Limb (tissue), 2 donors: ENCODE data around the gene ARRB1.
A peak's percentile ranks its signal among the peaks of the same experiment; 100 is the strongest.

ENCODE experiments used
- DNase-seq, 2 donors: peaks; one replicate each; pipeline ENCODE4 v3.0.0-alpha.2; 2016; ENCODE audit errors: extremely low spot score in 2 of 2

Gene ARRB1

DNA sequence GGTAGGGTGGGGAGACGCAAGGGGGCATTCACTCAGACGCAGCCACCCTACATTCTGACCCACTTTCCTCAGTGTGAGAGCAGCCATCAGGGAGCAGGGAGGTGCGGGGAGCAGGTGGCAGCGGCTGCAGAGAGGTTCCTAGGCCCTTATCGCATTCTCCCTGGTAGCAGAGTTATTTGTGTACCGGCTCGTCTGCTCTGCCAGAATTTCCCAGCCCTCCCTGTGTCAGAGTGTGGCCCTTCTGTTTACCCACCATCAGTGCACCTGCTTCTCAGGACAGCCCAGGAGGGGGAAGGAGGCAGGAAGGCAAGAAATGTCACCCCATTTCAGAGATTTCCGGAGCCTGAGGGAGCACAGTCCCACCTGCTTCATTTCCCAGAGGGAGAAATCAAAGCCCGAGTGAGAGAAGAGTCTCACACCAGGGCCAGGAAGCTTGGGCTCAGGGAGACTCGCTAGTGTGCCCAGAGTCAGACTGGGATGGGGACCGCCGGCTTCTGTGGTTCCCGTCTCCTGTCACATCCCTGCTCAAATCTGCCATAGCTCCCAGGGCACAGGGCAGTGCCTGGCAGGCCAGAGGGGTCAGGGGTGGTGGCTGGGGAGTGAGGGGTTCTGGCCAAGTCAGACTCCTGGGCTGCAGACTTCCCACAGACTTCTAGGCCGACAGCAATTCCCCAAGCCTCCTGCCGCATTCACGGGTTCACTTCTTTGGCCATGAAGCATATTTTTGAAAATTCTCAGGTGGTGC, 49.7 kb downstream of the ARRB1 start:
- no peak for DNase-seq

DNA sequence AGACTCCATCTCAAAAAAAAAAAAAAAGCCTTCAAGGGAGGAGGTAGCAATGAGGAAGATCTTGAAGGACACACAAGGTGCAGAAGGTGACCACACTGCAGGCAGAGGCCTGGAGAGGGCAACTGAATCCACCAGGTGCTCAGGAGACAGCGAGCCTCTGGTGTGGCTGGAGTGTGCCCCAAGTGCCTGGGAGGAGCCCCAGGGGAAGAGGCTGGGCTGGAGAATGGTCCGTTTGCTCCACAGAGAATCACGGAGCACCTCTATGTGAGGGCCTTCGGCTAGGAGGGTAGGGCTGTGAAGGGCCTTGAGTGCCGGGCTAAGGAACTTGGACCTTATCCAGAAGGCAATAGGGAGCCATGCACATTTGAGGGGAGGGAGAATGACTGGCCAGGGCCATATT, 50.3 kb downstream of the ARRB1 start:
- DNase-seq, result no peak

DNA sequence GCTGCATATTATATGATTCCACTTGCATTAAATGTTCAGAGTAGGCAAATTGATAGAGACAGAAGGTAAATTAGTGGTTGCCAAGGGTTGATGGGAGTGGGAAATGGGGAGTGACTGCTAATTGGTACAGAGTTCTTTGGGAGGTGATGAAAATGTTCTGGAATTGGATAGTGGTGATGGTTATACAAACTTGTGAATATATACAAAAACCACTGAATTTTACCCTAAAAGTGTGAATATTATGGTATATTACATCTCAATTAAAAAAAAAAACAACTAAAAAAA, 52.5 kb downstream of the ARRB1 start:
- DNase-seq, result no peak

DNA sequence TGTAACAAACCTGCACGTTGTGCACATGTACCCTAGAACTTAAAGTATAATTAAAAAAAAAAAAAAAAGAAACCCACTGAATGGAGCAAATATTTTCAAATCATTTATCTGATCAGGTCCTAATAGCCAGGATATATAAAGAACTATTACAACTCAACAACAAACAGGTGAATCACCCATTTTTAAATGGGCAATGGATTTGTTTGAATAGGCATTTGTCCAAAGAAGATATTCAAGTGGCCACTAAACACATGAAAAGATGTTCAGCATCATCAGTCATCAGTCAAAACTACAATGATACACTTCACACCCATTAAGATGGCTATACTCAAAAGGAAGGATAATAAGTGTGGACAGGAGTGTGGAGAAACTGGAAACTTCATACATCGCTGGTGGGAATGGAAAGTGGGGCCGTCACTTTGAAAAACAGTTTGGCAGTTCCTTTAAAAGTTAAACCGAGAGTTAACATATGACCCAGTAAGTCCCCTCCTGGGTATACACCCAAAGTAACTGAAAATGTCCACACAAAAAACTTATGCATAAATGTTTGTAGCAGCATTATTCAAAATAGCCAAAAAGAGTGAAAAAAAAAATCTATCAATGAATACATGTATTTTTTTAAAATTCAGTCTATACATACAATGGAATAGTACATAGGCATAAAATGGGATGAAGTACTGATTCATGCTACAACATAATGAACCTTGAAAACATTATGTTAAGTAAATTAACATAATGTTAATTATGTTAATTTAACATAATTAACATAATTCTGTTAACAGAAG, 53.1 kb downstream of the ARRB1 start:
- DNase-seq, result no peak

DNA sequence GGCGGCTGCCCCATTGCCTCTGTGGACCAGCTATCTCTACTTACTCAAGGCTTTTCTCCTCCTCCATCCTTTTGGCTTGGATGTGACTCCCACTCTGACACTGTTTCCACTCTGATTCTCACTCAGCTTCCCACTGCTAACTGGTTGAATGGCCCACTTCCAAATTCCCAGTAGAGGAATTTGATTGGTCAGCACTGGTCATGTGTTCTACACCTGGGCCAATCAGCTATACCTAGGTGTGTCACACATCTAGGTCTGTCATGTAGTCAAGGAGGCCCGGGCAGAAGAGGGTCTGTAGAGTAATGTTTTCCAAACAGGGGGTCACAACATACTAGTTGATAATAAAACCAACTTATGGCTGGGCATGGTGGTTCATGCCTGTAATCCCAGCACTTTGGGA, 57.6 kb downstream of the ARRB1 start:
- DNase-seq, result no peak

DNA sequence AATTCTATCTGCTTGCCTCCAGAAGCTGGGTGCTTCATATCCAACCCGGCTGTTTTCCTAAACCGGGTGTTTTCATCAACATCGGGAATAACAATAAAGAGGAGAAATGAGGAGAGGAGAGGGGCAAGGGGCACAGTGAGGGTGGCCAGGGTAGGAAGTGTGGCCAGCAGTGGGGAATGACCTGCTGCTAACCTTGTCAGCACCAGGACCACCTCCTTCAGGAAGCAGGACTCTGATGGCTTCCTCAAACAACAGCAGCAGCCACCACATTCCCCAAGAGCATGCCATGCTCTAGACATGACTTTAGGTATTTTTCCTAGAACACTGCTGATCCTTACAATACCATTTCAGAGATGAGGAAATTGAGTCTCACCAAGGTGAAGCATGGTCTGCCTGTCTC, 58.5 kb downstream of the ARRB1 start:
- no peak for DNase-seq

DNA sequence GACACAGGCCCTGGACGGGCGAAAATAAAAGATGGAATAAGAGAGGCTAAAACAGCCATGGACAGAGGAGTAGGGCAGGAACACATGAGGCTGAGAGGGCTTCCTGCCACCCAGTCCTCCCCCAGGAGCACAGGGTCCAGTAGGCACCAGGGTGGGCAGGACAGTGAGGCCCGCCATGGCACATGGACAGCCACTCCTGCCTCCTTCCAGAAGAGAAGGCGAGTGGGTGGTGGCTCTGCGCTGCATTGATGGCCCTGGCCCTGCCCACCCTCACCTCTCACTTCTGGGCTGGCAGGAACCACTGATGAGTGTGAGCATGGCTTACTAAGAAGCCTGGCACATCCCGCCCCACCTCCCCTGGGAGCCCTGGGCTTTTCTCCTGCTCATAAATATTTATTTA, 59.7 kb downstream of the ARRB1 start:
- DNase-seq, result no peak

DNA sequence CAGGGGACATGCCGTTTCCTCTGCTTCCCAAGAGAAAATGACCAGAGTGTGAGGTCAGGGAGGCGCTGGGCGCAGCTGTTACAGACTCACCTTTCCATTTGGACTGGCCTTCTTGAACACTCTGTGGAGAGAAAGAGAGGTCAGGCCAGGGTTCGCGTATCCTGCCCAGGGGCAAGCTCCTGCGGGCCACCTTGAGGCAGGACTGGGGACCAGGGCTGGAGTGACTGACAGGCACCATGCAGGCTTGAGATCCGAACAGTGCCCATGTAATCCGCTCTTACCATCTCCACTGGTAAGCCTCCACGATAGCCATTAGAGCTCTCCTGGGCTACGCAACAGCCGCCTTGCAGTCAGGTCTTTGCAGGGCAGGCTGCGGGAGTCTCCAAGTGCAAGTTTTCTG, 61.5 kb downstream of the ARRB1 start:
- DNase-seq, result no peak

DNA sequence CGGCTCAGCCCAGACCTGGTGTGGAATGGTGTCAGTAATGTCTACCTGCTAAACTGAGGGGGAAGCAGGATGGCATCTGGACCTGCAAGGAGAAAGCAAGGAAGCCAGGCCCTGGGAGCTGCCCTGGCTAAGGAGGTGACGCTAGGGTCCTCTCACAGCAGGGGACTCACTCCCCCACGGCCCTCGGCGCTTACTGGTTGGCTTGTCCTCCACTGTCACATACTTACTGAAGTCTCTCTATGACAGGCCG, 62.0 kb downstream of the ARRB1 start:
- no peak for DNase-seq

DNA sequence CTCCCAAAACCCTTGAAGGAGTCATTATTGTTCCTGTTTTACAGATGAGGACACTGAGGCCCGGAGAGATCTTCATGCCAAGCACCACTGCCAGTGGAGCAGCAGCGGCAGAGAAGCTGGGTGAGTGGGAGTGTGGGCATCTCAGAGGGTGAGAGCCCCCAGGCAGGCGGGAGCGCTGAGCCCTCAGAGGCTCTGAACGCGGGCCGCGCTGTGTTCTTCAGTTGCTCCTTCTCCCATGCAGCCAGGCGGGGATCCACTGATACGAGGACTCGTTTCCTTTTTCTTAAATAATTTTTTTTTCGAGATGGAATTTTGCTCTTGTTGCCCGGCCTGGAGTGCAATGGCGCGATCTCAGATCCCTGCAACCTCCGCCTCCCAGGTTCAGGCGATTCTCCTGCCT, 63.9 kb downstream of the ARRB1 start:
- DNase-seq, result no peak

DNA sequence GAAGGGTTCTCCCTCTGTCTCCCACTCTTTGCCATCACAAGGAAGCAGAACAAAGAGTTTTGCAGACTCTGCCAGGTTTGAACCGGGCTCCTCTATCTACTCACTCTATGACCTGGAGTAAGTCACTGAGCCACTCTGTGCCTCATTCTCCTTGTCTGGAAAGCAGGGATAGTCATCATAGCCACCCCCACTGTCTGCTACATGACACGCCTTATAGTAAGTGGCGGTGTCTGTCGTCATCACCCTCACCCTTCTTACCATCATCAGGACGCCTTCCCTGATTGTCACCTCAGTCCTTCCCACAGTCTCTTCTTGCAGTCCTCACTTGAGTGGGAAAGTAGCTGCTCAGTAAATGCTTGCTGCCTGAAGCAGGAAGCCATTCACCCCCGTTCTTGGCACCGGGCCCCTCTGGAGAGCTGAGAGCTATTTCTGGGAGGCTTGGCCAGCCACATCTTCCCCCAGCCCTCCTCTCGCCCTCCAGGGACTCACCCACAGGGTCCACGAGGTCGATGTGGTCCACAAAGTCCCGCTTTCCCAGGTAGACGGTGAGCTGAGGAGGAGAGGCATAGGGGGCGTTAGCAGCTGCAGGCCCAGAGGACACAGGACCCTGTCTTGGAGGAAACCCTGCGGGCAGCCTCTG, 64.5 kb downstream of the ARRB1 start:
- DNase-seq, result no peak

DNA sequence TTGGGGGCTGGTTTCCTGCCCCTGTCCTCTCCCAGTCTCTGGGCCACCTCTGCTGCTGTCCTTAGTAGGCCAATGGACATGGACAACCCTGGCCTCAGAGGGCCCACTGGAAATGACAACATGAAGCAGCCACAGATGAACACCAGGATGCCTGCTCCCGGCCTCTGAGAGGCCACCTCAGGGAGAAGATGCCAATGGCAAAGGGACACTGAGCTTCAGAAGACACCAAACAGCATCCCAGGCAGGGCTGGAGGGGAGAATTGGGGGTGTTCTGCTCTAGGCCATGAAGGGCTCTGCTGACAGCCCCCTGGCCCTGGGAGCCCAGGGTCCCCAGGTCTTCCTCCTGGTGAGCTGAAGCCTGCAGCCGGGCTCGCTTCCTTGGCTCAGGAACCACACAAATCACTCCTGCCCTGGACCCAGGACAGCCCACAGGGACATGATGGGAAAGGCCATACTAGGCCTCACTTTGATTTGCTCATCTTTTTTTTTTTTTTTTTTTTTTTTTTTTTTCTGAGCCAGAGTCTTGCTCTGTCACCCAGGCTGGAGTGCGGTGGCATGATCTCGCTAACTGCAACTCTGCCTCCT, 65.6 kb downstream of the ARRB1 start:
- no peak for DNase-seq

DNA sequence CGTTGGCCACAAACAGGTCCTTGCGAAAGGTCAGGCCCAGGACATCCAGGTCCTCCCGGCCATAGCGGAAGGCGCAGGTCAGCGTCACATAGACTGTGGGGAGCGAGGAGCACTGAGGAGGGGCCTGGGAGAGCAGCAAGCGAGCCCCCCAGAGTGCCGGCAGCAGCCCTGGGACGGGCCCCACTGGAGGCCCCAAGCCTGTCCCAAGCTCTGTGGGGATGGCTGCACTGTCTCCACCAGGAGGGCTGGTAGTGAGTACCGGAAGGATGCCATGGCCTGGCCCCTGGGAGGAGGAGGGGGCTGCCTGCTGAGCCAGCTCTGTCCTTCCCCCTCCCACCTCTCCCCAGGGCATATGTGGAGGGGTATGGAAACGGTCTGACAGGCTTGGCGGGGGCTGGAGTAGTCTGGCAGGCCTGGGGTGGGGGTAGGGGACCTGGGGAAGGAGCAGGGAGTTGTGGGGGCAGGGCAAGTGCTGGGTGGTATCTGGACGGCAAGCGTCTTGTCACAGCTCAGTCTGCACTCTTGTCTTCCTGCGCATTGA, 68.0 kb downstream of the ARRB1 start:
- DNase-seq, result no peak

DNA sequence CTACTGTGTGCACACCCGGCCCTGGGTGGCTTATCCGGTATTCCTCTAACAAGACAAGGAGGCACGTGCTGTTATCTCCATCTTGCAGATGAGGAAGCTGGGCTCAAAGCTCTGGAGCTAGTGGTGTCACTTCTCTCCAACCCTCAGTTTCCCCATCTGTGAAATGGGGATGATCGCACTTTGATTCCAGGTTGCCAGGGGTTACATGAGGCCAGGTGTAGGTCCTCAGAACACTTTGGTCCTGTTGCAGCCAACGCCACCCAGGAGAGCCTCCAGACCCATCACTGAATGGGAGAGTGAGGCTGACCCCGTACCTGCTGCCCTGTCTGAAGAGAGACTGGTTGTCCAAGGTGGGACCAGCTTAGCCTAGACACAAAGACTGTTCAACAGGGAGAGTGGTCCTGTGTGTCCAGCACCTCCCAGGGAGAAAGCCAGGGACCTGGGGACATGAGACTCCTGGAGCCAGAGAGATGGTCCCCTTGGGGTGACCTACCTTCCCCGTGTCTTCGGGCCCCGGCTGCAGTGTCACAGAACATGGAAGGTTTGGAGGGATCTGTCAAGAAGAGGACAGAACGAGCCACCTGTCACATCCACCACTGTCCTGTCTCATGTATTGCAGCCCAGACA, 69.9 kb downstream of the ARRB1 start:
- no peak for DNase-seq

DNA sequence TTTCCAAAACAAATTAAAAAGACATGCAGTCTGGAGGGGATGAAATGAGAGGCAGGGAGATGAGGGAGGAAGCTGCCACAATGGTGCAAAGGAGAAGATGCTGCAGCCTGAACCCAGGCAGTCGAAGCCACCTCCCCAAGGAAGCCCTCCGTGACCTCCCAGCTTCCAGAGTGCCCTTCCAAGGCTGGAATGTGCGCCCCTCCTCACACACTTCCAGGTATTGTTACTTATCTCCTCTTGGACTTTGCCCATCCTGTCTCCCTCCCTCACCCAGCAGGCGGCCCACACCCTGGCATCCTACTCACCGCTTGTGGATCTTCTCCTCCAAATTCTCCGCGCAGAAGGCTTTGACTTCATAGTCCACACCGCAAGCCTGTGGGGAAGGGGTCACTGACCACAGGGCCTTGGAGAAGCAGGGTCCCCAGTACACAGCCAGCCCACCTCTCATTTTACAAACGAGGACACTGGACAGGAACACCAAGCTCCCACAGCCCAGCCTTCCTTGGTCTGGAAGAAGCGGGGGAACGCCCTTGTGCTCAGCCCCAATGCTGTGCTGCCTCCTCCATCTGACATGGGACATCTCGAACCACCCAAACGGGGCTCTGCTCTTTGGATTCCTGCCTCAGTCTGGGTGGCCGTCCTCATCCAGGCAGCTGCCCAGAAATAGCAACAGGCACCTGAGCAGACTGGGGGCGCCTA, 70.5 kb downstream of the ARRB1 start:
- no peak for DNase-seq

DNA sequence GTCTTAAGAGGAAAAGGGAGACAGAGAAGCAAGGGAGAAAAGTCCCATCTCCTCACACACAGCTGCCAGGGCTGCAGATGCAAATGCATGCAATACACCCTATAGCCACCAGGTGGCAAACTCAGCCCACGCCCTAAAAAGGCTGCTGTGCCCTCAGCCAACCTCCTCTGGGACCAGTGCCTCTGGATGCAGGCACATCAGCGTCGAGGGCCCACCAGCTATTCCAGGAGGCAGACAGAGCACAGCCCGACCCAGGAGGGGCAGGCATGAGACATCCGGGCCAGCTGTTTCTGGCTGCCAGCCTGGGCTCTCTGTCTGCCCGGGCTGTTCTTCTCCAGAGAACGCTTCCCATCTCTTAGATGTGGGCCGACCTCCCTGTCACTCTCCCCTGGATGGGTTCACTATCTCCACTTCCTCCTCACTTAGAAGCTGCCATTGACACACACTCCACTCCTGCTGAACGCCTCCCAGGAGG, 71.2 kb downstream of the ARRB1 start:
- peak; percentile 54 to 85 for DNase-seq

DNA sequence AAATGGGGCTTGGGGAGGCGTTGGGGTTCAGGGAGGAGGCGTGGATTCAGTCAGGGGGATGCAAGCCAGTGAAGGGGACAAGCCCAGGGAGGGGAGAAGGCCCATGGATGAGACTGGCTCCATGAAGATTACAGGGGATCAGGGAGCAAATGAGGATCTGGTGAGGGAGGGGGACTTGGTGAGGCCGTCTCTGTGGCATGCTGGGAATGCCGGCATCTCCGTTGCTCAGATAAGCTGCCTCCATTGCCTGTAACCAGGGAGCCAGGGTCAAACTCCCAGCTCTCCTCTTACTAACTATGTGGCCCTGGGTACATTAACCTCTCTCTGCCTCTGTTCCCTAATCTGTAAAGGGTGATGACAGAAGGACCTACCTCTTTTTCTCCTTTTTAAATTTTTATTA, 72.2 kb downstream of the ARRB1 start:
- no peak for DNase-seq

DNA sequence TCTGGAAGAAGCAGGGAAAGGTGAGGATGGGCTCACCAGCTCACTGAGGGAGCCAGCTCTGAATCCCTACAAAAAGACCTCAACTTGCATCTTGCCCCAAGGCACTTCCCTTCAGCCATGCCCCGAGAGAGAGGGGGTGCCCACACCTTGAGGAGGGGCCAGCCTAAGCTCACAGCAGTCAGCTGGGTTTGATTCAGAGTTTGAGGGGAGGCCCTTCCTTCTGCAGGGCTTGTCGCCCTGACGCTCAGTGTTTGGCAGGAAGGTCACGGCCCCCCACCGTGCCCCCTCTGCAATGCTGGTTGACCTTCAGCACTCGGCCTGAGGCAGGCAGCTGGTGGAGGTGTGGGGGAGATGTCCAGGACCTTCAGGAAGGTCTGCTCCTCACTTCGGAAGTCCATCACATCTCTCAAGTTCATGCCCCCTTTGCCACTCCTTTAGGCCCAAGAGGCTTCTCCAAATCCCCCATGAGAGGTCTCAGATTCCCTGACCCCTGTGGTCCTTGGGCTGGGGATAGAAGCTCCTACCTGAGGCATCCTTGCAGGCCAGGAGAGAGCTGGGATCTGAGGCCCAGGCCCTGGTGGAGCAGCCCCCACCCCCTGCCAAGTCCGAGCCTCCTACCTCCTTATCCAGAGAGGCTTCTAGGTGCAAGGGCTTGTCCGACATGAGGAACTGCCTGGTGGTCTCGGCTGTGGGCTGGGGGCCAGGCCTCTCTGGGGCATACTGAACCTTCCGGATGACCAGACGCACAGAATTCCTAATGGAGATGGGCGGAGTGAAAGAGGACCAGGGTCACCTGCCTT, 73.3 kb downstream of the ARRB1 start:
- peak in 1 of 2 donors; percentile 23 for DNase-seq

DNA sequence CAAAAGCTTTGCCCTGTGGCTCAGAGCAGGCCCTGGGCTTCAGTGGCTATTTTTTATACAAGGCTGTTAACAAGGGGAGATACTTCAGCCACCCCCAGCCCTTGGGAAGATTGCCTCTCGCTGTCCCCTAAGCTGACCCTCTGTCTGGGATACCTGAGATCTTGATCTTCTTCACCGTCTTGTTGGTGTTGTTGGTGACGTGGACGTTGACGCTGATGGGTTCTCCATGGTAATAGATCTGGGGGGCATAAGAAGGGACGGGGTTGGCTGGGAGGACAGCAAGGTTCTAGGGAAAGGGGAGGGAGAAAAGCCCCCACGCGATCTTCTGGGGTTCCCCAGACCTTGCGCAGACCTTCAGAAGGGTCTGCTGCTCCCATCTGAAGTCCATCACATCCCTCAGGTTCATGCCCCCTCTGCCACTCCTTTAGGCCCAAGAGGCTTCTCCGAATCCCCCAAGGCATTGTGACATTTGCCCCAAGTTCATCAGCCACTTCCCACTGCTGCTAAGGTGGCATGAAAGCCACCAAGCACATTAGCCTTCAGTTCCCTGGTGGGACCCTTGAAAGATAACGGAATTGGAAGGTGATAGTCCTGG, 74.2 kb downstream of the ARRB1 start:
- no peak for DNase-seq

DNA sequence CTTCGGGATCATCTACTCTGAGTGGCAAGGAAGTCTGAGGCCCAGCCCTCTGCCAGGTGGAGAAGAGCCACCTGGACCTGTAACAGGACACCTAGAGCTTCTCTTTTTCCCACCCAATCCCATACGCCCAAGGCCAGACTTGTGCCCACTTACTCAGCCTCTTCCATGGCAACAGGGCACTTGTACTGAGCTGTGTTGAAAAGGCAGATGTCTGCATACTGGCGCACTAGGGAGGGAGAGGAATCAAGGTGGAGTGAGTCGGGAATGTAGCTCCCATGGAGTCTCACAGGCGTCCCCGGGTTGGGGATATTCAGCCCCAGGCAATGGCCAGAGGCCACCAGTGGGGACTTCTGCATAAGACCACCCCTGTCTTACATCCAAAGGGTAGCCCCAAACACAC, 74.8 kb downstream of the ARRB1 start:
- DNase-seq, result no peak
